Esophagus squamous epithelium (tissue), 4 donors: ENCODE results near the gene FAM78A.

Experiments
- CTCF ChIP-seq, 6 experiments: fragments of 450-650 bp in 4 of 6; fragments of 200-600 bp in 2 of 6; sonication (generic) in 2 of 6; IDR thresholded peaks; one replicate each; pipeline ENCODE4 v1.5.1; 2016 to 2019; ENCODE audit warnings: antibody characterized with exemption in 6 of 6, mild to moderate bottlenecking in 4 of 6, moderate library complexity in 4 of 6
- POLR2A ChIP-seq, 4 donors: fragments of 450-650 bp; IDR thresholded peaks; one replicate each; pipeline ENCODE4 v1.6.1; 2017; ENCODE audit warnings: antibody characterized with exemption in 4 of 4, mild to moderate bottlenecking in 4 of 4, moderate library complexity in 3 of 4

GRCh38 chr9:131227112-131227958 is 49.0 kb downstream of the FAM78A start:
- TF ChIP-seq CTCF (IDR thresholded peaks at IDR 0.05) (no peak), POLR2A (IDR thresholded peaks at IDR 0.05) (no peak)
